Diencephalon (tissue), 1 donor: Measurements from ENCODE around the gene TMEM117. TPM values are rescaled to one million over a fixed set of nuclear protein-coding genes. Genes with fewer than 3 reads are reported as not detected.

Experiments used
- total RNA-seq: library from RNA; depleted of rRNA; stranded (reverse); fragments of >200 nt; gene quantifications from one replicate; pipeline ENCODE4 v1.2.3, GENCODE V29; 2014

TMEM117 gene
- total RNA-seq: 21.0 TPM

GRCh38 chr12:43835656-43836474 is at the start of gene TMEM117:
Gene TMEM117 (plus strand): TSS chr12:43836081.

GRCh38 chr12:43805860-43806736 is 29.8 kb upstream of the TMEM117 start, which contains the start of gene TWF1:
Gene TWF1 (minus strand): TSS chr12:43806317. CDS start chr12:43806245, 72 bp downstream.

Other genes with a start within 250 kb of the TMEM117 start
- 24.5 TPM for gene PUS7L, start 77.3 kb upstream of the TMEM117 start, total RNA-seq
- gene IRAK4, start 77.1 kb upstream of the TMEM117 start, total RNA-seq: 6.2 TPM
- 129 TPM for gene TWF1, start 29.8 kb upstream of the TMEM117 start, total RNA-seq